Tibial nerve (tissue), 4 donors: ENCODE measurements around the gene TGFA.

Experiments
- CTCF ChIP-seq, 5 experiments: fragments of 200-600 bp in 3 of 5; fragments of 450-650 bp in 2 of 5; sonication (generic) in 3 of 5; IDR thresholded peaks; one replicate each; pipeline ENCODE4 v1.5.1; 2016 to 2019; ENCODE audit warnings: antibody characterized with exemption in 5 of 5, mild to moderate bottlenecking in 3 of 5, moderate library complexity in 2 of 5
- EP300 ChIP-seq, 2 donors: sonication (generic); formaldehyde crosslinking; IDR thresholded peaks; one replicate each; pipeline ENCODE4 v1.6.1; 2017; ENCODE audit warnings: antibody characterized with exemption in 2 of 2, mild to moderate bottlenecking in 1 of 2
- POLR2A ChIP-seq, 2 donors: fragments of 450-650 bp; IDR thresholded peaks; one replicate each; pipeline ENCODE4 v1.6.1; 2017; ENCODE audit warnings: antibody characterized with exemption in 2 of 2, mild to moderate bottlenecking in 2 of 2, moderate library complexity in 2 of 2

DNA sequence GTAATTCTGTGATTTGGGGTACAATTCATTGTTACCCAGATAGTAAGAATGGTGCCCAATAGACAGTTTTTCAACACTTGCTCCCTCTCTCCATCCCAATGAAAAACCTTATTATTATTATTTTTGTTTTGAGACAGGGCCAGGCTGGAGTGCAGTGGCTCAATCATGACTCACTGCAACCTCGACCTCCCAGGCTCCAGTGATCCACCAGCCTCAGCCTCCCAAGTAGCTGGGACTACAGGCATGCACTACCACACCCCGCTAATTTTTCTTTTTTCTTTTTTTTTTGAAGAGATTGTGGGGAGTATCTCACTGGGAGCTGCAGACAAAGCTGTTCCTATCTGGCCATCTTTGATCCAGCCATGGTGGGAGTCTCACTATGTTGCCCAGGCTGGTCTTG is 7.2 kb downstream of the TGFA start:
- TF ChIP-seq CTCF (IDR thresholded peaks at IDR 0.05) = no peak
- TF ChIP-seq POLR2A (IDR thresholded peaks at IDR 0.05) = no peak
- TF ChIP-seq EP300 (IDR thresholded peaks at IDR 0.05) = no peak
